Measurements from ENCODE around the gene GPC3. TPM values are rescaled to one million over a fixed set of nuclear protein-coding genes. Genes with fewer than 3 reads are reported as not detected.

The GPC3 gene
- total RNA-seq, 1 experiment from 2014 or later: 0.98 TPM

- Histone ChIP-seq H3K9ac (ENCODE audit: low read length) (no peak overlapping the region), H3K9me2 (ENCODE audit: insufficient read depth) (no peaks in the 10 kb centered on the region), H3K27ac (ENCODE audit: low read depth, low read length) (no peak overlapping the region), H3K4me3 (replicated peaks in 1 of 2; ENCODE audit: low read depth in 1 of 2, low read length in 2 of 2) (no peak overlapping the region), H3K4me2 (ENCODE audit: low read length) (no peak overlapping the region), H2AFZ (ENCODE audit: low read depth, low read length, poor library complexity, severe bottlenecking) (no peak overlapping the region), H3K36me3 (ENCODE audit: control insufficient read depth in 1 of 2, insufficient read depth in 2 of 2, low read length in 2 of 2) (no peaks in the 10 kb centered on the region), H3K4me1 (ENCODE audit: control insufficient read depth in 1 of 2, insufficient read depth in 2 of 2, low read length in 2 of 2) (no peaks in the 10 kb centered on the region), H3K9me3 (ENCODE audit: control insufficient read depth in 1 of 2, insufficient read depth in 1 of 2, low read depth in 1 of 2, low read length in 2 of 2) (no peaks in the 10 kb centered on the region), H4K20me1 (ENCODE audit: insufficient read depth) (no peaks in the 10 kb centered on the region), H3K79me2 (ENCODE audit: insufficient read depth, low read length) (no peaks in the 10 kb centered on the region), H3K27me3 (ENCODE audit: insufficient read depth, low read length) (no peaks in the 10 kb centered on the region)
- ATAC-seq: no peak
- ChIA-PET CTCF (no interaction called here), POLR2A (no interaction called here), RAD21 (ENCODE audit: low non-redundant PET in 1 of 2, low total read pairs in 2 of 2, uncharacterized antibody in 2 of 2, unreplicated experiment in 2 of 2) (no interaction called here)
- TF ChIP-seq ATF3 (IDR thresholded peaks at IDR 0.05): no peak
- TF ChIP-seq, protein P1, sequence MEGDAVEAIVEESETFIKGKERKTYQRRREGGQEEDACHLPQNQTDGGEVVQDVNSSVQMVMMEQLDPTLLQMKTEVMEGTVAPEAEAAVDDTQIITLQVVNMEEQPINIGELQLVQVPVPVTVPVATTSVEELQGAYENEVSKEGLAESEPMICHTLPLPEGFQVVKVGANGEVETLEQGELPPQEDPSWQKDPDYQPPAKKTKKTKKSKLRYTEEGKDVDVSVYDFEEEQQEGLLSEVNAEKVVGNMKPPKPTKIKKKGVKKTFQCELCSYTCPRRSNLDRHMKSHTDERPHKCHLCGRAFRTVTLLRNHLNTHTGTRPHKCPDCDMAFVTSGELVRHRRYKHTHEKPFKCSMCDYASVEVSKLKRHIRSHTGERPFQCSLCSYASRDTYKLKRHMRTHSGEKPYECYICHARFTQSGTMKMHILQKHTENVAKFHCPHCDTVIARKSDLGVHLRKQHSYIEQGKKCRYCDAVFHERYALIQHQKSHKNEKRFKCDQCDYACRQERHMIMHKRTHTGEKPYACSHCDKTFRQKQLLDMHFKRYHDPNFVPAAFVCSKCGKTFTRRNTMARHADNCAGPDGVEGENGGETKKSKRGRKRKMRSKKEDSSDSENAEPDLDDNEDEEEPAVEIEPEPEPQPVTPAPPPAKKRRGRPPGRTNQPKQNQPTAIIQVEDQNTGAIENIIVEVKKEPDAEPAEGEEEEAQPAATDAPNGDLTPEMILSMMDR (IDR thresholded peaks at IDR 0.05 in 2 of 3, conservative IDR thresholded peaks at IDR 0.05 in 1 of 3; ENCODE audit: borderline replicate concordance in 1 of 3, insufficient read depth in 1 of 3, low read depth in 2 of 3, low read length in 2 of 3): no peak
- TF ChIP-seq CBX3 (IDR thresholded peaks at IDR 0.05; ENCODE audit: low read depth): no peak
- TF ChIP-seq EZH2 (IDR thresholded peaks at IDR 0.05): no peak
- TF ChIP-seq, protein P2, sequence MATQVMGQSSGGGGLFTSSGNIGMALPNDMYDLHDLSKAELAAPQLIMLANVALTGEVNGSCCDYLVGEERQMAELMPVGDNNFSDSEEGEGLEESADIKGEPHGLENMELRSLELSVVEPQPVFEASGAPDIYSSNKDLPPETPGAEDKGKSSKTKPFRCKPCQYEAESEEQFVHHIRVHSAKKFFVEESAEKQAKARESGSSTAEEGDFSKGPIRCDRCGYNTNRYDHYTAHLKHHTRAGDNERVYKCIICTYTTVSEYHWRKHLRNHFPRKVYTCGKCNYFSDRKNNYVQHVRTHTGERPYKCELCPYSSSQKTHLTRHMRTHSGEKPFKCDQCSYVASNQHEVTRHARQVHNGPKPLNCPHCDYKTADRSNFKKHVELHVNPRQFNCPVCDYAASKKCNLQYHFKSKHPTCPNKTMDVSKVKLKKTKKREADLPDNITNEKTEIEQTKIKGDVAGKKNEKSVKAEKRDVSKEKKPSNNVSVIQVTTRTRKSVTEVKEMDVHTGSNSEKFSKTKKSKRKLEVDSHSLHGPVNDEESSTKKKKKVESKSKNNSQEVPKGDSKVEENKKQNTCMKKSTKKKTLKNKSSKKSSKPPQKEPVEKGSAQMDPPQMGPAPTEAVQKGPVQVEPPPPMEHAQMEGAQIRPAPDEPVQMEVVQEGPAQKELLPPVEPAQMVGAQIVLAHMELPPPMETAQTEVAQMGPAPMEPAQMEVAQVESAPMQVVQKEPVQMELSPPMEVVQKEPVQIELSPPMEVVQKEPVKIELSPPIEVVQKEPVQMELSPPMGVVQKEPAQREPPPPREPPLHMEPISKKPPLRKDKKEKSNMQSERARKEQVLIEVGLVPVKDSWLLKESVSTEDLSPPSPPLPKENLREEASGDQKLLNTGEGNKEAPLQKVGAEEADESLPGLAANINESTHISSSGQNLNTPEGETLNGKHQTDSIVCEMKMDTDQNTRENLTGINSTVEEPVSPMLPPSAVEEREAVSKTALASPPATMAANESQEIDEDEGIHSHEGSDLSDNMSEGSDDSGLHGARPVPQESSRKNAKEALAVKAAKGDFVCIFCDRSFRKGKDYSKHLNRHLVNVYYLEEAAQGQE (IDR thresholded peaks at IDR 0.05; ENCODE audit: low read depth): no peak
- no peak for TF ChIP-seq MAX (IDR thresholded peaks at IDR 0.05)
- no peak for TF ChIP-seq CEBPB (IDR thresholded peaks at IDR 0.05; ENCODE audit: low read depth)
- TF ChIP-seq SP1 (IDR thresholded peaks at IDR 0.05; ENCODE audit: low read depth): no peak
- no peak for TF ChIP-seq RAD21 (IDR thresholded peaks at IDR 0.05; ENCODE audit: low read depth)
- no peak for TF ChIP-seq TCF7L2 (IDR thresholded peaks at IDR 0.05; ENCODE audit: borderline replicate concordance, extremely low read depth, insufficient read depth, insufficient read length)
- TF ChIP-seq EZH2phosphoT487 (IDR thresholded peaks at IDR 0.05; ENCODE audit: borderline replicate concordance): no peak
- no peak for TF ChIP-seq POLR2AphosphoS5 (IDR thresholded peaks at IDR 0.05; ENCODE audit: low read depth, low read length)
- TF ChIP-seq POLR2A (IDR thresholded peaks at IDR 0.05; ENCODE audit: borderline replicate concordance, extremely low read depth, insufficient read depth, insufficient read length): no peak
- TF ChIP-seq ZFX (IDR thresholded peaks at IDR 0.05): no peak
- TF ChIP-seq ZBTB33 (IDR thresholded peaks at IDR 0.05; ENCODE audit: extremely low read depth, insufficient replicate concordance, low read length): no peak
- TF ChIP-seq FOSL1 (IDR thresholded peaks at IDR 0.05; ENCODE audit: low read depth): no peak
- intact Hi-C loops (cut with micrococcal nuclease): no loop called here
- BruUV-seq (replicated peaks): no TSS peak
- DNase-seq (ENCODE audit: low read depth, low spot score): no peak
These were observed 125.5 kb downstream of the GPC3 start for GRCh38 chrX:133859860-133860259.
